Naive B cell (primary cell): ENCODE data around the gene SP6. TPM values are rescaled to one million over a fixed set of nuclear protein-coding genes. Genes with fewer than 3 reads are reported as not detected.
A peak's percentile ranks its signal among the peaks of the same experiment; 100 is the strongest.

ENCODE experiments used
- ATAC-seq, 2 donors: fragments of 150-1000 bp; cut with Tn5 transposase; 2 replicates each; pipeline ENCODE4 v1.10.0; 2021; ENCODE audit warnings: low read depth in 2 of 2, mild to moderate bottlenecking in 2 of 2, moderate library complexity in 2 of 2
- DNase-seq: peaks from one replicate; pipeline ENCODE4 v3.0.0; 2022
- H3K27ac Mint-ChIP-seq, 6 donors: one replicate each; pipeline ENCODE4 v1.8.0; 2020 to 2022; ENCODE audit warnings: mild to moderate bottlenecking in 6 of 6, mixed read lengths in 6 of 6, moderate library complexity in 5 of 6, inconsistent platforms in 2 of 6
- H3K27me3 Mint-ChIP-seq, 3 donors: one replicate each; pipeline ENCODE4 v1.8.0; 2021 to 2022; ENCODE audit warnings: mixed read lengths in 3 of 3, mild to moderate bottlenecking in 1 of 3
- H3K36me3 Mint-ChIP-seq, 2 donors: one replicate each; pipeline ENCODE4 v1.8.0; 2020 to 2022; ENCODE audit warnings: mixed read lengths in 2 of 2, inconsistent platforms in 1 of 2, mild to moderate bottlenecking in 1 of 2
- H3K4me1 Mint-ChIP-seq, 3 donors: one replicate each; pipeline ENCODE4 v1.8.0; 2020 to 2022; ENCODE audit warnings: mixed read lengths in 3 of 3, inconsistent platforms in 1 of 3, mild to moderate bottlenecking in 1 of 3, moderate library complexity in 1 of 3
- H3K4me3 Mint-ChIP-seq, 8 donors: one replicate each; pipeline ENCODE4 v1.8.0; 2020 to 2022; ENCODE audit warnings: mild to moderate bottlenecking in 8 of 8, mixed read lengths in 8 of 8, moderate library complexity in 8 of 8, inconsistent platforms in 2 of 8
- H3K9me3 Mint-ChIP-seq, 7 donors: one replicate each; pipeline ENCODE4 v1.8.0; 2020 to 2022; ENCODE audit warnings: mixed read lengths in 7 of 7, mild to moderate bottlenecking in 5 of 7, inconsistent platforms in 2 of 7, moderate library complexity in 1 of 7
- polyA plus RNA-seq, 6 donors: library from polyadenylated mRNA; unstranded; fragments of 300-500 nt; fragmentation: Illumina TruSeq; gene quantifications; one replicate each; pipeline ENCODE4 v1.2.3, GENCODE V29; 2021; ENCODE audit warnings: low read depth in 6 of 6

The SP6 gene
- polyA plus RNA-seq, 6 donors from 2014 or later, result 0.12 TPM; not detected in 5

DNA sequence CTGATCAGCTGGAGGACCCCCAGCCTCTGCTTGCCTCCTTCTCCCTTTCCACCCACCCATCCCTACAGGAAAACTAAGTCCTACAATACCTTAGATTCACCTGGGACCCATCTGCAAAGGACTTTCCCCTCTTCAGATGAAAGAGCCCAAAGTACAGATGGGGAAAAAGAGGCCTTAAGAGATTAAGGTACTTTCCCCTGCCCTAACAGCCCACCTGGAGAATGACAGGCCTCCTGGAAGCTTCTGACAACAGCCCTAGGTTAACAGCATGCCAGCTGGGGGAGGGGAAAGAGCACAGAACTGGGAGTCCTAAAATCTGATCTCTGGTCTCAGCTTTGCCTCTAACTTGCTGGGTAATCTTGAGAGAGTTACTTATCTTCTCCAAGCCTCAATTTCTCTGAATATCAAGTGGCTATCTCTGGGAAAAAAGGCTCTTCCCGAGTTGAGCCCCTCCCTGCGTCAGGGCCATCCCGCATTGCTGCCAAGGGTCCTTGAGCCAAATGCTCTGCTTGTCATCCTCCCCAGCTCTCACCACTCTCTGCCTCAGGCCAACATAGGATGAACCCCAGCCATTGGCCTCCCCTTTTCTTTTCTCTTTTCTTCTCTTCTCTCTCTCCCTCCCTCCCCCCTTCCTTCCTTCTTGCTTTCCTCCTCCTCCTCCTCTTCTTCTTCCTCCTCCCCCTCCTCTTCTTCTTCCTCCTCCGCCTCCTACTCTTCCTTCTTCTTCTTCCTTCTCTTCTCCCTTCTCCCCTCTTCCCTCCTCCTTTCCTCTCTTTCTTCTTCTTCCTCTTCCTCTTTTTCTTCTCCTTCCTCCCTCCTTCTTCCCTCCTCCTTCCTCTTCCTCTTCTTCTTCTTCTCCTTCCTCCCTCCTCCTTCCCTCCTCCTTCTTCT, 22.5 kb upstream of the SP6 start:
- H3K27ac Mint-ChIP-seq, result peak overlapping the region in 2 of 6 donors; percentile 42 to 76
- H3K27me3 Mint-ChIP-seq, result peaks cover 45 to 77% (median 76%) of the 10 kb centered on the region in 3 donors
- ATAC-seq, result no peak
- no peak overlapping the region for H3K4me3 Mint-ChIP-seq
- peaks cover 5 to 11% (median 7%) of the 10 kb centered on the region in 3 donors for H3K4me1 Mint-ChIP-seq
- H3K9me3 Mint-ChIP-seq, result no peaks in the 10 kb centered on the region
- peaks cover 0 to 8% of the 10 kb centered on the region in 2 donors for H3K36me3 Mint-ChIP-seq
- no peak for DNase-seq

DNA sequence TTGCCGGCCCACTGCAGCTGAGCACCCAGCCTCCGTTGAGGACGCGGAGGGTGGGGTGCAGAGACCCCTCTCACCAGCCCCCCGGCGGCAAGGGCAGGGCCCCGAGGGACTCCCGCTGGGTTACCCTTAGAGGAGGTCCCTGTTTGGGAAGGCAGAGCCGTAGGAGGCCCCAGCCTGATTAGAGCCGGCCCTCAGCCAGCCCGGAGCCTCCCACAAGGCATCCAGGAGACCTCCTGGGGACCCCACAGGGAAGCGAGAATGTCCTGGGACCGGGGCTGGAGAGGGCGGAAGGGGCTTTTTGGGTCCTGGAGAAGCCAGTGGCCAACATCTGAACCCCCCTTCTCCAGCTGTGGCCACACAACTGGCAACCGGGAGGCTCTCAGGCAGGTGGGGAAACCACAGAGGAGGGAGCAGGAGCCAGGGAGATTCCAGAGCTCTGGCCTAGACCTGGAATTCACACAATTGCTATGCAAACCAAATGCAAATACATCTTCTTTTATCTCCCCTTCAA, 21.7 kb upstream of the SP6 start:
- DNase-seq (no peak), ATAC-seq (no peak)
- no peaks in the 10 kb centered on the region for H3K9me3 Mint-ChIP-seq
- peaks cover 5 to 11% (median 7%) of the 10 kb centered on the region in 3 donors for H3K4me1 Mint-ChIP-seq
- H3K36me3 Mint-ChIP-seq, result peaks cover 0 to 8% of the 10 kb centered on the region in 2 donors
- H3K4me3 Mint-ChIP-seq, result no peak overlapping the region
- H3K27ac Mint-ChIP-seq, result no peak overlapping the region
- H3K27me3 Mint-ChIP-seq, result peaks cover 49 to 77% (median 72%) of the 10 kb centered on the region in 3 donors

DNA sequence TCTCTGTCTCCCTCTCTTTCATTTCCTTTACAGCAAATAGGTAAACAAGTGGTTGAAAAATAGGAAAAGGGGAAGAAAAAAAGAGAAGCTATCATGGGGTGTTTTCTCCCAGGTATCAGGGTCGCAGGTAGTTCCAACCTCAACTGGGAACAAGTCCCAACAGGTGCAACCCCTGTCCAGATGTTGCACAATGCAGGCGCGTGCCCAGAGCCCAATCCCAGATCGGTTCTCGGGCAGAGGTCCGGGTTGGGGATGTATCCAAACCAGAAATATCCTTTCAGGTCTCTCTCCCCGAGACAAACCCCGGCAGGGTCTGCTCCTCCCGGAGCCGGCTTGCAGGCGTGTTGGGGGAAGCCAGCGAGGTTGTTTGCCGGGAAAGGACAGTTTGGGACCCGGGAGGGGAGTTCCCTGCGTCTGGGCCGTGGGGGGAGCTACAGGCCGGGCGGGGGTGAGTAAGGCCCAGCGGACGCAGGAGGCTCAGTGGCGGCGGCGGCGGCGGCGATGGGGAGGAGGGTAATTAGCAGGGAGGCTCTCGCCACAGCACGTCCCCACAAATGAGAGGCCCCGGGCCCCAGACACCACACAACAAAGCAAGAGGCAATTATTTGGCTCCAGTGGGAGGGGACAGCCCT, 21.2 kb upstream of the SP6 start:
- peaks cover 51 to 77% (median 66%) of the 10 kb centered on the region in 3 donors for H3K27me3 Mint-ChIP-seq
- ATAC-seq, result no peak

DNA sequence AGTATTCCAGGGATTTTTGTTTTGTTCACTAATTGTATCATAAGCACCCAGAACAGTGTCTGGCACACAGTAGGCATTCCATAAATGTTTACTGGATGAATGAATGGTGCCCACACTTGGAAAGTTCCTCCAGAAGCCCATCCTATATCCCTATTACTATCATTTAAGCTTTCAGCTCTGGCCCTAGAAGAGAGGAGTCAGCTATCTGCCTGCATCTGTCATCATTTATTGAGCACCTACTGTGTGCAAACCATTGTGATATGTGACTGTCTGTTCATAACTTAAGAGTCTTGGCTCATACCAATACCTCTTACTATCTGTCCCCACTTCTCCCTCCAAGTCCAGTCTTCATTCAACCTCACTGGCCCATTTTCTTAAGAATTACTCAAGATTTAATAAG, 20.1 kb upstream of the SP6 start:
- Mint-ChIP-seq H3K9me3 (no peaks in the 10 kb centered on the region), H3K27ac (no peak overlapping the region), H3K4me1 (peaks cover 5 to 11% (median 7%) of the 10 kb centered on the region in 3 donors), H3K36me3 (peaks cover 0 to 8% of the 10 kb centered on the region in 2 donors), H3K27me3 (peaks cover 54 to 87% (median 71%) of the 10 kb centered on the region in 3 donors), H3K4me3 (peak overlapping the region in 1 of 8 donors; percentile 30)
- DNase-seq (no peak), ATAC-seq (no peak)

More for the DNA sequence above, 21.2 kb upstream of the SP6 start:
- peaks cover 0 to 8% of the 10 kb centered on the region in 2 donors for H3K36me3 Mint-ChIP-seq
- H3K9me3 Mint-ChIP-seq, result no peaks in the 10 kb centered on the region
- peak overlapping the region in 1 of 6 donors; percentile 3 for H3K27ac Mint-ChIP-seq
- no peak for DNase-seq
- H3K4me3 Mint-ChIP-seq, result peak overlapping the region in 4 of 8 donors; percentile 29 to 42 (median 31)
- peaks cover 5 to 11% (median 7%) of the 10 kb centered on the region in 3 donors for H3K4me1 Mint-ChIP-seq

DNA sequence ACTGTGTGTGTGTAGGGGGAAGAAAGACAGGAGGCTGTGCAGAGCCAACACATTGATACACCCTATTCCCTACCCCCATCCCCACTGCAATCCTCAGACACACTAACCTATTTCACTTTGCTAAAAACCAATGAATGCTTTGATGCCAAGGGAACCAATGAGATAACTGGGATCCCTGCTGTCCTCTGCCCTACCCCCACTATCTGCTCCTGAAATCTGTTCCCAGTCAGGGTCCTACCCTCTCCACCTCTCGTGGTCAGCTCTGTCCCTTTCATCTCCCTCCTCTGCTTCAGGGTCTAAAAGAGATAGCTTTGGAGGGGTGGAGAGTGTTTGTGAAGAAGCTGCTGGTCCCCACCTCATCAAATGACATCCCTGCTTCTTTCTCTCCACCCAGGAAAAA, 19.1 kb upstream of the SP6 start:
- no peak for DNase-seq
- Mint-ChIP-seq H3K9me3 (no peaks in the 10 kb centered on the region), H3K36me3 (no peaks in the 10 kb centered on the region), H3K27ac (no peak overlapping the region), H3K27me3 (peaks cover 53 to 87% (median 71%) of the 10 kb centered on the region in 3 donors), H3K4me1 (peaks cover 5 to 7% (median 7%) of the 10 kb centered on the region in 3 donors), H3K4me3 (no peak overlapping the region)
- no peak for ATAC-seq

DNA sequence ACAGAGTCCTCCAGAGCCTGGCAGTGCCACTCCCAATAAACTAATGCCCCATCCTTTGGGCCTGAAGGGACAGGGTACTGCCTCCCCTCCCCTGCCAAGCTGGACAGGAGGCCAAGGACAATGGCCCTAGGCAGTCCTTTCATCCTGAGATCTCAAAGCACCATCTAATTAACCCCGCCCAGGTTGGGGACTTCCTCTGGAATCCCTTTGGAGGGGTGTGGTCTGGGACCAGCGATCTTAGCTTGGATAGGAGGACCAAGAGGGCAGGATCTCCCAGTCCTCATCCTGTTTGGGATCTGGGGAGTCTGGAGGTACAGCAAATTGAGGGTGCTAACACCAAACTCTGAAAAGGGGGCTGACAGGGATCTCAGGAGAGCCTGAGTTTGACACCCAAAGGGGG, 18.2 kb upstream of the SP6 start:
- no peaks in the 10 kb centered on the region for H3K36me3 Mint-ChIP-seq
- ATAC-seq (no peak), DNase-seq (no peak)
- no peaks in the 10 kb centered on the region for H3K9me3 Mint-ChIP-seq
- peaks cover 50 to 78% (median 70%) of the 10 kb centered on the region in 3 donors for H3K27me3 Mint-ChIP-seq
- H3K27ac Mint-ChIP-seq, result no peak overlapping the region
- H3K4me1 Mint-ChIP-seq, result peaks cover 5 to 7% (median 7%) of the 10 kb centered on the region in 3 donors
- no peak overlapping the region for H3K4me3 Mint-ChIP-seq

DNA sequence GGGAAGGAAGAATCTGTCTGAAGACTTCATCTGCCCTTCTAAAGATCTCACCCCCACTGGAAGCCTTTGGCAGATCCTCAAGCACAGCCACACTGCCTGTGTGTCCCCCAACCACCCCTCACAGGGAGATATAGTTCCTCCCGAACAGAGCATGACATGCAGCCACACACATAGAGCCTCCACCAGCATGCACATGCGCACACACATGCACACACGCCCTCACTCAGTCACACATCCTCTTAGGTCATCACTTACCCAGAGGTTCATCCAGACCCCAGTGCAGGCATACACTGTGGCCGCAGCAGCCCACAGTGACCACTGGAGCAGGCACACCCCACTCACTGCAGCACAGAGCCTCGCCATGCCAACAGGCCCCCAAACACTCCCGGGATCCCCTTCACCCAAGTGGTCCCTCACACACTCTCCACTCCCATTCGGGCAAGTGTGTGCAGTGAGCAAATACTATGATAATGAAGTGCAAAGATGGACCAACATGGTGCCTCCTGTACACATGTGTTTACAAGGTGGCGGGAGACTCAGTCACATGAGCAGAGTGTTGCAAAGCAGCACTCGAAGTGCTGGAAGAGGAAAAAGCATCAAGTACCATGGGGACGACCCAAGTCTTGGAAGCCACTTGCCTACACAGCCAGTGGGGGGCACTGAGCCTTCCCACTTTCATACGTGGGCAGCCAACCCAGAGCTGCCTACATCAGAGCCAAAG, 17.0 kb upstream of the SP6 start:
- H3K27ac Mint-ChIP-seq, result no peak overlapping the region
- peaks cover 51 to 67% (median 62%) of the 10 kb centered on the region in 3 donors for H3K27me3 Mint-ChIP-seq
- H3K9me3 Mint-ChIP-seq, result no peaks in the 10 kb centered on the region
- DNase-seq, result no peak
- H3K4me1 Mint-ChIP-seq, result peaks cover 5 to 7% (median 7%) of the 10 kb centered on the region in 3 donors
- ATAC-seq, result no peak
- no peak overlapping the region for H3K4me3 Mint-ChIP-seq
- no peaks in the 10 kb centered on the region for H3K36me3 Mint-ChIP-seq

DNA sequence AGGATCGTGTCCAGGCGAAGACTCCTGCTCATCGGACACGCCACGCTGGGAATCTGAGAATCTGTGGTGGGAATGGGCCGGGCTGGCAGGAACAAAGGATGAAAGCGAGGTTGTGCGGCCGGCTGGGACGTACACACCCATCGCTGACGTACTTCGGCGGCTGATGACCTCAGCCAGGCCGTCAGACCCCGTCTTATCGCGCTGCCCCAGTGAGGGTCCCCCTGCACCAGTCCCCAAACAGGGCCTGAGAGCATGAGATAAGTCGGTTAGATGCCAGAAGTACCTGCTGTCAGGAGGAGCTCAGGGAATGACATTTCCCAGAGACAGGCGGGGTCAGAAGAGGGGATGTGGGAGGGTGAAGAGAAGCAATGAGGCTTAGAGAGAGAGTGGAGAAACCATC, 16.0 kb upstream of the SP6 start:
- Mint-ChIP-seq H3K27ac (no peak overlapping the region), H3K9me3 (no peaks in the 10 kb centered on the region), H3K4me1 (peaks cover 2 to 3% (median 2%) of the 10 kb centered on the region in 3 donors), H3K4me3 (no peak overlapping the region), H3K27me3 (peaks cover 49 to 62% (median 55%) of the 10 kb centered on the region in 3 donors), H3K36me3 (no peaks in the 10 kb centered on the region)
- ATAC-seq (no peak), DNase-seq (no peak)

DNA sequence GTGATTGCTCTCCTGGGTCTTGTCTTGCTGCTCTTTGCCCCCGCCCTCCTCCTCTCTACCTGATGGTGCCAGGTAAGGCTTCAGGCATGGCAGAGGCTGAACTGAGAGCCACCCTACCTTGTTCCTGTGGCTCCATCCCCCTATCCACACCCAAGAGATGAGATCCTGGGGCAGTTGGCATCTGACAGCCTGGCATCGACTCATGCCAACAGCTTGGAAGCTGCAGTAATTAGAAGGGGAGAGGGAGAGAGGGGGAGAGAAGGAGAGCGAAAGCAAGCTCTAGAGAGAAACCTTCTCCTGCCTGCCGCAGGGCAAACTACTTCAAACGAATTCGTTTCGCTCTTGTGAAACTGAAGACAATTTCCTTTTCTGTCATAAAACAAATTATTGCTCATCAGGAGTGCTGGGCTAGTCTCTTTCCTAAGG, 13.8 kb upstream of the SP6 start:
- H3K27ac Mint-ChIP-seq, result peak overlapping the region in 1 of 6 donors; percentile 65
- H3K4me1 Mint-ChIP-seq, result no peaks in the 10 kb centered on the region
- no peak overlapping the region for H3K4me3 Mint-ChIP-seq
- H3K27me3 Mint-ChIP-seq, result peaks cover 43 to 48% (median 43%) of the 10 kb centered on the region in 3 donors
- no peaks in the 10 kb centered on the region for H3K9me3 Mint-ChIP-seq
- no peaks in the 10 kb centered on the region for H3K36me3 Mint-ChIP-seq
- DNase-seq, result no peak
- ATAC-seq, result no peak

DNA sequence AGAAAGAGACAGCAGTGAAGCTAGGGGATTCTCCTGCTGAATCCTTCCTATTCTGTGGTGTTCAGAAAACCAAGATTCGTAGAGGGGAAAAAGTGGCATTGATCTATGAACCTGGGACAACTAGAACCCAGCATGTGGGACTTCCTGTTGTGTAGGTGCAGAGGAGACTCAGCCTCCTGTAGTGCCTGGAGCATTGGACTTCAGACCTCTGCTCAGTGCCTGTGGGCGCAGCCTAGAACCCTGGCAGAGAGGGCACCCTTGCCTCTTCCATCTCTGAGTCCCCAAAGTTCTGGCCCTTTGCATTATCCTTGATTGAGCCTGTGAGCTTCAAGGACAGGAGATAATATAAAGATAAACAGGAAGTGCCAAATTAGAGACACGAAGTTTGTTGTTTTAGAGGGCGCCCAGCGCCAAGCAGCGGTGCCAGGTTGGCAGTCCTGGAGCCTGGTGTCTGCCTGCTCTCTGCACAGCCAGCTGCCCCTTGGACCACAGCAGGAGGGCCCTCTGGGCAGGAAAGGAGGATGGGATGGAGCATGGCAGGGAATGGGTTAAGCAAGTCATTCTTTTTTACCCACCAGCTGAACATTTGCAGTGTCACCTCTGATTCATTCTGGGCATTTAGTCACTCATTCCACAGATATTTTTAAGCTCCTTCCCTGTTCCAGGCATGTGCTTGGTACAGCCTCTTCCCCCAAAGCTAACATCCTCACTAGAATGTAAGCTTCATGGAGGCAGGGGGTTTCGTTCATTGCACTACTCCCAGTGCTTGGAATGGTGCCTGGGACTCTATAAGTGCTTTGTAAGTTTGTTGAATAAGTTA, 11.9 kb upstream of the SP6 start:
- Mint-ChIP-seq H3K4me3 (no peak overlapping the region), H3K36me3 (peaks cover 0 to 7% of the 10 kb centered on the region in 2 donors), H3K27me3 (peaks cover 41 to 56% (median 53%) of the 10 kb centered on the region in 3 donors), H3K4me1 (peaks cover 0 to 5% (median 0%) of the 10 kb centered on the region in 3 donors), H3K27ac (no peak overlapping the region), H3K9me3 (no peaks in the 10 kb centered on the region)
- ATAC-seq, result no peak
- DNase-seq, result no peak

DNA sequence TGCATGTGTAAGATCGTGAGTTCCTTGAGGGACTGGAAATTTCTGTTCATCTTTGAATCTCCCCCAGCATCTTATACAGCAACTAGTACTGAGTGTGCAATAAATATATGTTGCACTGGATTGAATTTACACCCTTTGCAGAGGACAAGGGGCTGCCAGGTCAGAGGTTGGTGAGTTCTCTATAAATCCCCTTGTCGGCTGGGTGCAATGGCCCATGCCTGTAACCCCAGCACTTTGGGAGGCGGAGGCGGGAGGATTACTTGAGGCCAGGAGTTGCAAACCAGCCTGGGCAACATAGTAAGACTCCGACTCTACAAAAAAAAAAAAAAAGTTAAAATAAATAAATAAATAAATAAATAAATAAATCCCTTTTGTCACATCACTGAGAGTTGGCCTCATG, 9.4 kb upstream of the SP6 start:
- H3K27me3 Mint-ChIP-seq, result peaks cover 43 to 60% (median 52%) of the 10 kb centered on the region in 3 donors

More for the DNA sequence above, 9.4 kb upstream of the SP6 start:
- Mint-ChIP-seq H3K9me3 (no peaks in the 10 kb centered on the region), H3K4me3 (no peak overlapping the region), H3K27ac (no peak overlapping the region), H3K4me1 (peaks cover 0 to 5% (median 0%) of the 10 kb centered on the region in 3 donors), H3K36me3 (peaks cover 0 to 7% of the 10 kb centered on the region in 2 donors)
- no peak for DNase-seq
- no peak for ATAC-seq
